Hippocampal formation (tissue), 2 donors: Measurements from ENCODE around the gene FOXJ3.

ENCODE experiments used
- DNase-seq, 2 donors: peaks; one replicate each; lab custom pipeline; 2025; lab: John Stamatoyannopoulos, UW

FOXJ3 gene

DNA sequence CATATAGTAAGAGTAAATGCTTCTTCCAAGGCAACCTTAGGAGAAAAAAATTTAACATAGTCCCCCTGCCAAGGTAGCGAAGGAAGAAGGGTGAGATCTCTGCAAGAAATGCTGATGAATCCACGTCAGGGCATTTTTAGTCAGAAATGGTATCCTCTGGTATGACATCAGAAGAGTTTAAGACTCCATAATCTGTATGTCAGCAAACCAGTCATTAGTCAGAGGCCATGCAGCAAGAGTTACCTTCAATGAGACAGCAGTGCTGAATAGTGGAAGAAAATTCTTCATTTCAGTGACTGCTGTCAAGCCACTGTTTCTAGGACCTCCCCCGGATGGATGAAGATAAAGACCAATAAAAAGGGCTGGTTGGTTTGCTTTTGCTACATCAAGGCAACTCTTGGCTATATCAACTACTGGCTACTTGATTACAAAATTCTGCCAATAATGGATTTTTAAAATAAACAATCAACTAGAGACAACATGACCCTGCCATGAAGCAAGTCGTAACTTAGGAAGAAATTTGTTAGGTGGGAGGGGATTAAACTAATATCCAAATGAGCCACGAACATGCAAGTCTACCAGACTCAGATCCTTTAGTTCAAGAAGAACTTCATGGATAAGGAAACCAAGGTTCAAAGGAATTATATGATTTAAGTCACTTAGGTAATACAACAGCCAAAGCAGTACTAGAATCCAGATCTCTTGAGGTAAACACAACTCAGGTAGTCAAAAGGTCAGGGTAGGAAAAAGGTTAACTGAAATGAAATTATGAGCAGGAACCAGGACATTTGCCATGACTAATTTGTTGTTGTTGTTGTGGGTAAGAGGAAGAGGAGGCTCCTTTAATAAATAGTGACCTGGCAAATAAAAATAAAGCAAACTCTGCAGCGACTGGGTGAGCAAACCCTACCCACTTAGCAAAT lies 144.8 kb downstream of the FOXJ3 start:
- DNase-seq, result no peak

DNA sequence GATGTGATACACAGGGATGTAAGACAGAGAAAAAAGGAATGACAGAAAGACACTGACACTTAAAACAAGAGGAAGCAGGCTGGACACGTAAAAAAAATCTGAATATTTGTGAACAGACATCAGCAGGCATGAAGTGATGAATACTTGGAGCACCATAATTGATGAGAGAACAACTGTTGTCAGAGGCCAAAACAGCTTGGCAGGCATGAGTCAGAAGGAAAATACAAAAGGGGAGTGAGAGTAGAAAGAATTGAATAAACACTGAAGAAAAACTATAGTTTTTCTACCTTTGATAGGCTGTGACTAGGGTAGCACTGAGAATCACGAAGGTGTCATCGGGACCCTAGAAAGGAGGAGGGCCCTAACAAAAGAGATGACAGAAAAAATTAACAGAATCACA lies 148.9 kb downstream of the FOXJ3 start:
- peak in 1 of 2 donors; percentile 17 for DNase-seq

DNA sequence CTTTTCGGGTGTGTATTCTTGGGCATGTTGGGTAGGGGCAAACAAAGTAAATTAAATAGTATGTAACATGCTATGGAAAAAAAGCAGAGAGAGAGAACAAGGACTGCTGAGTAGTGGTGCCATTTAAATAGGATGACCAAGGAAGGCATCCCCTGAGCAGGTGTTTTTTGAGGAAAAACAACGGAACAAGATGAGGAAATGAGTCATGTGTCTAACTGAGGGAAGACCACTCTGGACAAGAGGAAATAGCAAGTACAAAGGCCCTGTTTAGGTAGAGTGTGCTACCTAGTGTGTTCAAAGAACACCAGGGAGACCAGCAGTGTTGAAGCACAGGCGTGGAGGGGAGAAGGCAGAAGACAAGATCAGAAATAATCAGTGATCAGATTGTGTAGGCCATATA lies 150.4 kb downstream of the FOXJ3 start:
- no peak for DNase-seq

DNA sequence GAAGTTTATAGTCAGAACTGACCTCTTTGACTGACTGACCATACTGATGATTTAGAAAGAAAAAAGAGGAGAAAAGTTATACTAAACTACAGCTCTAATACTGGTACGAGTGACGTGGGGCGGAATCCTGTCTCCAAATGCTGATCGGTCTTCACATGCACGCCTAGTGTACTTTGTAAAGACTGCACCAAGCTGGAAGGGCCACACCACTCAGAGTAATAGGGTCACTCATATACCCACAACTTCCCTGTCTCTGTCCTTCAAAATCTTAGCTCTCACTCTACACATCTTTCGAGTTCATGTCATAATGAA lies 151.1 kb downstream of the FOXJ3 start:
- no peak for DNase-seq

DNA sequence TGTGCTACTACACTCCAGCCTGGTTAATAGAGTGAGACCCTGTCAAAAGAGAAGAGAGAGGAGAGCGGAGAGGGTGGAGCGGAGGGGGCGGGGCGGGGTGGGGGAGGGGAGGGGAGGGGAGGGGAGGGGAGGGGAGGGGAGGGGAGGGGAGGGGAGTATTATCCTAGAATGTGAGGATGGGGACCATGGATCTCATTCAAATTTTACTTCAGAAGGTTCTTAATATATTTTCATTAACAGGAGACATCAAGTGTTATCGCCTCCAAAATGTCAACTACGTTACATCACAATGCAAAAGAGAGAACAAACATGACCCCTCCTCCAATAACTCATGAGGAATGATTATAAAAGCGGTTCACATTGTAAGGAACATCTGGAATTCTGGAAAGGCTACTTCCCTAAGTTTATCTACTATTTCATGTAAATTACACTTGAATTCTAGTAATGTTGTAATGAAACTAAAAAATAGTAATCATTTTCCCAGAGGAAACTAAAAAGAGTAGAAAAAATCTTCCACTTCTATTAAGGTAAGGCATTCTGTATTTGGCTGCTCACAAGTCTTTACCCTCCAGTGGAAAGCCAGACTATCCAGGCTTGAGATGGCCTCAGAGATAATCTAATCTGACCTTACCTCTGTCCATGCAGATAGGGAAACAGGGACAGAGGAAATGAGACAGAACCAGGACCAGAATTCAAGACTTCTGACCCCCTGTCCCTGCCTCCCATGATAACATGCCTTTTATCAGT lies 151.7 kb downstream of the FOXJ3 start:
- no peak for DNase-seq

DNA sequence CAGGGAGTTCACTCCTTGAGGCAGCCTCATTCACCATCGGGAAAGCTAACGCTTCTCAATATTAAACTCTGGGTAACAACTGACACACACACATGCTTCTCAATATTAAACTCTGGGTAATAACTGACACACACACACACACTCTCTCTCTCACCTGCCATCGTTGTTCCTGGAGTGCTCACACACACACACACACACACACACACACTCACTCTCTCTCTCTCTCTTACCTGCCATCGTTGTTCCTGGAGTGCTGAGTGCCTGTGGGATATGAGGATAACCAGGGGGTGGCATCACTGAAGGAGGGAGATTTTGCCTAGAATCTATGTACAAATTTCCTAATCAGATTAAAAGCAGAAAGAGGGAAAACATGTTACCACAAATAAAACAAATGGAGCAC lies 153.3 kb downstream of the FOXJ3 start:
- no peak for DNase-seq

DNA sequence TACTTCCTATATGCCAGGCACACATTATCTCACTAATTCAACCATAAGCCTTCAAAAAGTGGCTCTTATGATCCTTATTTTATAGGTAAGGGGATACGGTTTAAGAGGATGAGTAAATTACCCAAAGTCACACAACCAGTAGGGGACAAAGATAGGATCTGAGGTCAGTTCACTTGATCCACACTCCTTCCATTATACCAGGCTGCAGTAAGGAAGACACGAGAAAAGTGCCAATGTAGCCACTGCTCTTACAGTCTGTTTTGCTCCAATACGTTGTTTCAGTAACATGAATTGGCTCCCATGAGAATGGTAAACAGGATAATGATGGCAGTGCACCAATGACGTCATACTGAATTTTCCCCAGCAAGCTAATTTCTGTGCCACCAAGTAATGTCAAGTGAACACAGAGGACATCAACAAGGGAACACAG lies 155.1 kb downstream of the FOXJ3 start:
- no peak for DNase-seq

DNA sequence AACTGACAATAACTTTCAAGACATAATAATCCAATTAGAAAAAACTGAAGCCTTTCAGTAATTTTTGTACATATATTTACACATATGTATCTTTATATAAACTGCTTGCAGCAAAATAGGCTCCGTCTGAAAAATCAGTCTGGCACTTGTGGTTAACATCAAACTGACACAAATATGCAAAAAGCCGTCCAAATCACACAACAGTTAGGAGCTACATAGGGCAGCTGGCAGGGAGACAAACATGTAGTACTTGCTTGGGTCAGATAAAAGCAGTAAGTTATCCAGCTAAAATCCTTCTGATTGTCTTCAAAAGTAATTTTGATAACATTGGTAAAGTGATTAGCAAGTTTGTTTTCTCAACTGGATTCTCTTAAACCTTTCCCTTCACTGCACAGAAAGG lies 155.8 kb downstream of the FOXJ3 start:
- DNase-seq, result no peak

DNA sequence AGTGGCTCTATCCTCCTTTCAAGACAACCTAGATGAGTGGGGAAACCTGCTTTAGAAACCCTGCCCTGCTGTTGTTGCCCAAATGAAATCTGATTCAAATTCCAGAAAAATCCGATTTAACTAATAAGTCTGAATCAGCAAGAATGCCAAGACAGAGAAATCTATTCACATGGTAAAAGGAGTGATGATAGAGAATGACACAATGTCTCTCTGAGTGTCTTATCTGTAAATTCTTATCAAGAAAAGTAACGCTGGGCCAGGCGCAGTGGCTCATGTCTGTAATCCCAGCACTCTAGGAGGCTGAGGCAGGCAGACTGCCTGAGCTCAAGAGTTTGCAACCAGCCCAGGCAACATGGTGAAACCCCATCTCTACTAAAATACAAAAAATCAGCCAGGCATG lies 156.8 kb downstream of the FOXJ3 start:
- DNase-seq, result no peak

DNA sequence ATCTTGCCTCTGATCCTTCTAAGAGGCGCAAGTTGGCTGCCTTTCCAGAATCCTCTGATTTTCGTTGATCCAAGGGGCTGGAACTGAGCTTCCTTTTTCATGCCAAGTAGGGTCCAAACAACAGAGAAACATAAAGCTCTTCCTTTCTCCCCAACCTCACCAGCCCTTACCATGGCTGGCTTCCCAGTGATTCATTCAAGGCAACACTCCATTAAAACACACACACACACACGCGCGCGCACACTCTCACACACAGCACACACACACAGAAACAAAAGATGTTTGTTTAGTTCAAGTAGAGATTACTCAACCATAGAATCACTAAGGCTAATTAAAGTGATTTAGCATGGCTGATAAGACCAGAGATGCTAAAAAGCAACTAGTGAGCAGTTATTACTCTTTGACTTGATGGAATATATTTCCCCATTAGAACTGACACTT lies 157.5 kb downstream of the FOXJ3 start:
- DNase-seq, result peak; percentile 62 to 64

DNA sequence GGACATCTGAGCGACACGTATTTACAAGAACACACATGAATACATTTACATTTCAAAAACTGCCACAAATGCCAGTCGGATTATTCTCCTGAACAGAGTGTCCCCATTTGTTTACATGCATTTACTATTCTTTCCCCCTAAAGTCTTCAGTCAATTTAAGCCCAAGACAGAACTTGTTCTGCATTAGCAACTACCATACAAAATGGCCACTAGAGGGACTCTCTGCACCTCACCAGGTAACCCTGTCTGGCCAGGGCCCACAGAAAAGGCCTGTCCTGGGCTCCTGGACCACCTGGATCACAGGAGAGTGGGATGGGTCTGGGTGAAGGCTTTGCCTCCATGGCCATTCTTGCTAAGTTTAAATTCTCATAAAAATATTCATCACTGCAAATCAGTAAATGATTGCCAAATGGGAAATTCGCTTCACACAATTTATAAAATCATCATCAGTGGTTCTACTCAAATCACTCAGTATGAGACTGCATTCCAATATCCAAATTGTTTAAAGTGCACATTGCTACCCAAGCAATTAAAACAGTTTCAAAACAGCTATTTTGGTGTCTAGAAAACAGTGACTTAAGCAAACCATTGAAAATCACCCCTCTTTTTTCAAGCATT lies 158.0 kb downstream of the FOXJ3 start:
- DNase-seq, result peak; percentile 21 to 34

DNA sequence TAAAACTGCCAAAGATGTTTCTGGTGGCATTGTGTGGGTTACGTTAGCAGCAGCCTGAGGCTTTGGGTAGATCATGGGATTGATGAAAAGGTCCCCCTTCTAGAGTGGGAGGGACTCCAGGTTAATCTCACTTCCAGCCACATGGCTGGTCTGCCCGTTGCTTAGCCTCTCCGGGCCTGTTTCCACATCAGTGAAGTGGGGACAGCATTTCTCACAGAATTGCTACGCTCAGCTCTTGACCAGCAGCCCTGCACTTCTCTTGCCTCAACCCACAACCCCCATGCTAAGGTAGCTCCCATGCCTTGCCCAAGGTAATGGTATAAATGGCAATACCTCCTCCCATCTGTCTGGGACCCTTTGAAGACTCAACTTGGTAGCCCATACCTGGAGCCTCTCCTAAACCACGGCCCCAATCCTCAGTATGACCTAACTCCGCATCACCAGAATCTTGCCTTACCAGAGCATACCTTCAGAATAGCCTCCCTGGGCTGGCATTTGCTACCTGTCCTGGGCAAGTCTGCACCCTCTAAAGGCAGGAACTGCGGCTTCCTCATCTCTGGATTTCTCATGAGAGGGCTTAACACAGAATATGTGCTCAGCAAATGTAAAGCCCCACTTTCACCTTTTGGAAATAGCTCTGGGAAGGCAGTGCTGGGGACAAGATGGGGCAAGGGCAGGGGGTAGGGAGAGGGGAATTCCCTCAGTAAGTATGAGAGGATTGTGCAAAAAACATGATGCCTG lies 159.6 kb downstream of the FOXJ3 start:
- DNase-seq, result no peak

DNA sequence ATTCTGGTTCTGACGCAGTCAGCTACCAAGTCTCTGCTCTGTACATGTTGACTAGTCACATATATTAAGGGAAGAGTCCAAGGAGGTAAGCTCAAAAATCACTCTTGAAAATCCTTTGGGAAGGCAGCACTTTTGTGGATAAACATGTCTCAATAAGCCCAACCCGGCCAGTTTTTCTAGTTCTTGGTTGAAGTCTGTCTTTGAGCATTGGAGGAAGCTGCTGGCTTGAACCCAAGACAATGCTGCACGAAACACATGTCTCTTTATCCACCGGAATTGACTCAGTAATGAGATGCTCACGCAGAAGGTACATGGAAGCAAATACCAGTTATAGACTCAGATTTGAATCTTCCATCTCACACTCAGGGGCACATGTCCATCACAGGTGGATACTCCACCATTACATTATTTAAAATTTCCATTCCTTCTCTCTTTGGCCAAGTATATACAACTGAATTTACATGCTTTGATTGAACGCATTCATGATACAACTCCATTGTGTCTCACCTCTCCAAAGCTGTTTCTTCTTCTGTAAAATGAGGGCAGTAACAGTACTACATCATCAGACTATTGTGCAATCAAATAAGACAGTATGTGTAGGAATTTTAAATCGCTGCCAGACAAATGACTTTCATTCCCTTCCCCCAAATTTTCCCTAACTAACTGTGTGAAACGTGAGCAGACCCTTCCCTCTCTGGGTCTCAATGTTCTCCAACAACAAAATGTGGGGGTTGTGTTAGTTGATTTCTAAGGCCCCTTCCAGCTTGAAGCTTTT lies 160.9 kb downstream of the FOXJ3 start:
- no peak for DNase-seq

DNA sequence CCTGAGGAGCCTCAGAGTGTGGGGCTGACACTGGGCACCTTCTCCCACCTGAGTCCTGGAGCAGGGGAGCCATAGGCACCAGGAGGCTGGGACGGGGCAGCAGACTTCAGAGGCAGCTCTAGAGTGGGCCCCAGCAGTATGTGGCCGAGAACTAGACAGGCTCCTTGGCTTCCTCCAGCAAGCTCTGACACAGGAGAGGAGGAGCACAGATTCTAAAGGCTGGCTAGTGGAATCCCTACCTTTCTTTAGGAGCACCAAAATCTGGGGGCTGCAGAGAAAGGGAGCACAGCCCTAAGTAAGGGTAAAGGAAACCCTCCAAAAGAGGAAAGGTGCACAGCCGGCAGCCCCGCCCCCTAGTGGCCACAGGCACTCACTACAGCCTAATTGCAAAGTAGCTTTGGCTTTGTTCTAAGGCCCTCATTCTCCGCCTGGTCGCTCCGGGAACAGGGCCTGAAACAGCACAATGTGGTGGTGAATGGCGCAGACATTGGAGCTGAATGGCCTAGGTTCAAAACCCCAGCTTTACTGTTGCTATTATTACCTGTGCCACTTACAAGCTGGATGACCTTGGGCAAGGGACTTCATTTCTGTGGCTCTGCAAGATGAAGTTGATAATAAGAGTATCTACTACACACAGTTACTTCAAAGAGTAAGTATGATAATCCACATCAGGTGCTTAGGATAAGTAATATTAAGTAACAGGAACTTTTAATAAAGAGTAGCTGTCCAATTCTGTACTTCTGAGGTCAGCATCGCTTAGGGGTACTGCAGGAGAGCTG lies 161.7 kb downstream of the FOXJ3 start:
- peak; percentile 37 to 50 for DNase-seq

DNA sequence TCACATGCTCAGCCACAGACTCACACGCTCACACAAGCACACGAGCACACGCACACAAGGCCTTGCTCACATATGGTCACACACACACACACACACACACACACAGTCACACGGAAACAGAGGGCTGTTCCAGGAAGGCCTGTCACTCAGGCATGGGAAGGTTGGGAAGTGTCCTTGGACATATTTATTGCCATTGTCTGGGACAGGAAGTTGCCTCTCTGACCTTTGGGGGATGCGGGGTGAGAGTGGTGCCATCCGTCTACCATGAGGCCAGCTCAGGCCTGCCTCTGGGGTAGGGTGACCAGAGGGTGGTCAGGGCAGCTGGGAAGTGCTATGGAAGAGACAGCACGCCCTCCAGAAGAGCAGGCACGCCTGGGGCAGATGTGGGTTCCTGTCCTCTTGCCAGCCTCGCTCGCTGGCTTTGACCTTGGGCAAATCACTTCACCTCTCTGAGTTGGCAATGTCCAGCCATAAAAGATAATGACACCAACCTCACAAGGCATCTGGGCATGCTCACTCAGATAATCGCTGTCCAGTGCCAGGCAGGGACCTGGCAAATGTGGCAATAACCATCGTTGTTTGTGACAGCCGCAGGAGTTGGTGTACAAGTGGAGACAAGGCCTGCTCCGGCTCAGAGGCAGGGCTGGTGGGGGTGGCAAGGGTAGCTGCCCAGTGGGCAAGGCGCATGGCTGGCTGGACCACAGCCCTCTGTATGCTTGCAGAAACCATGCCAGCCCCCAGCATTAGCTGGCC lies 162.5 kb downstream of the FOXJ3 start:
- no peak for DNase-seq

DNA sequence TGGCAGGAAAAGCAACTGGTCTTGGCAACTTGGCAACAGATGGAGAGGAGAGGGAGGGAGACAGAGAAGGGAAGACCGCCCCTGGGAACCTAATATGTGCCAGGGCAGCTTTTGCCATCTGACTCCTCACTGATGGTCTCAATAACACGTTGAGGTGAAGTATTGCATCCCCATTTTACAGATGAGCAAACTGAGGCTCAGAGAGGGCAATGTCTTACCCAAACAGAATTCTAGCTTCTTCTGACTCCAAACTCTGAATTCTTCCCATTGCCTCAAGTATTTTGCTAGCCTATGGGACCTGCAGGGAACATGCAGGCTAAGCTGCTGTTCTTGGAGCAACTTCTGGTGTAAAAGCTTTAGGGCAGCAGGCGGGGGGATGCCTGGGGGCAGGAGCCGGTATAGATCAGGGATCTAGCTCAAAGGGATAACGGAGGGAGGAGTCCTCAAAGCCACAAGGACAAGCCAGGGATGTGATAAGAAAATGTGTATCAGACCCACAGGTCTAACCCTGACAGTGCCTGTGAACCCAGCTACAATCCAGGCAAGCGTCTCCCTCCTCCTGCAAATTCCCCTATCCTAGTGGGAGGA lies 163.3 kb downstream of the FOXJ3 start:
- no peak for DNase-seq

DNA sequence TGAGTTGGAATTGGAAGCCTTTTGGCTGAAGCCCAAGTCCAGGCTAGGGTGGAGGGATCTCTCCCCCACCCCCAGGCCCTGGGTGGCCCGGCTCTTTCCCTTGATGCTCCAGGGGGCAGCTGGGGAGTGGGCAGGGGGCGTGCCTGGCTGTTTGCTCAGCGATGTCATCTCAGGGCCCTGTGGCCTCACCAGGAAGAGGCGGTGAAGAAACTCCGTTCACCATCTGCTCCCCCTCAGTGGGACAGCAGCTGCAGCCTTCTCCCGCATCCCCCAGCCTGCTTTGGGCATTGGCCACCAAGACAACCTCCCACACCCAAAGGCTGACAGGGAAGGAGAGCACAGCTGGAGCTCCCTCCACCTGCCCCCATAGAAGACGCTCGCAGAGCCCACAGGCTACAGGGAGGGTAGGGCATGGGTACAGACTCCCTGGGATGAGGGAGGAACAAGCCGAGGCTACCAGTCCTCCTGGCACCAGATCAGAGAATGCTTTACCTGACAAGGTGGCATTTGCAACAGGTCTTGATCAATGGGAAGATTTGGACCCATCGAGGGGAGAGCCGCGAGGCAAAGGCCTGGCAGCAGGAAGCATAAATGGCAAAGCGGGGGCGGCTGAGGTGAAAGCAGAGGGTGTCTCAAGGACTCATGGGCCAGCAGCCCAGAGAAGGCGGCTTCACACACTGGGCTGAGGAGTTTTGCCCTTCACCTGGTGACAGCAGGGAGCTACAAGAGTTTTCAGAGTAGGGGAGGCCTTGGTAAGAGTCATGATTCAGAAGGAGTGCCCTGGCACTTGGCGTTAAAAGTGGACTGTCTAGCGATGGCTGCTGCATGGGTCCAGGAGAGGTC lies 164.0 kb downstream of the FOXJ3 start:
- DNase-seq, result no peak

DNA sequence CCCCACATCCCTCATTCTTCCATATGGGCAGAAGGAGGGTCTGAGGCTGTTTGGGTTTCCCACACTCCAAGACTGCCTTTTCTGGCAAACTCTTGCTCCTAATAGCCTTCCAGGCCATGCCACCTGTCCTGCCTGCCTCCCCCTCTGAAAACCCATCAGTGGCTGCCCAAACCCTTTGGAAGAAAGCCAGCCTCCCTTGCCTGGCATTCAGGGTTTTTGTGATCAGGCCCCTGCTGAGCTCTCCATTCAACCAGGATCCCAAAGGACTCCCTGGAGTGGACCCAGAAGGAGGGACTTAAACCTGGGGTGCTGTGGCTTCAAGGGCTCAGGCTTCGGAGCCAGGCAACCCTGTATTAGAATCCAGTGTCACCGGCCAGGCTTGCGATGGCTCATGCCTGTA lies 166.3 kb downstream of the FOXJ3 start:
- DNase-seq, result no peak

DNA sequence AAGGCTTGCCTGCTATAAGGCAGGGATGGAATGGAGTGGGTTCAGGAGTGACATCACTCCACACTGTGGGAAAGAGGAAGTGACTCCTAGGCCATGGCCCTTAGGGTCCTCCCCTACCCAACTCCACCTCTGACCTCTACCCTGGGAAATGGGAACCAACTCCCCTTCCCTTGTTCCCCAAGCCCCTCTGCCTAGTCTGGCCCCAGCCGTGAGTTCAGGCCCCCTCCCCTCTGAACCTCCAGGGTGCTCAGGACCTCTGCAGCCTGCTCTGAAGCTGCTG lies 166.7 kb downstream of the FOXJ3 start:
- DNase-seq, result no peak
